Dendritic cell treated with granulocyte-macrophage colony-stimulating factor and Interleukin-4, amounts not matched to agents 40 ng/mL and 50 ng/mL, for 4 days (primary cell): Measurements from ENCODE around the gene SLC25A39.

Source experiments
- H3K27ac Mint-ChIP-seq: one replicate; pipeline ENCODE4 v1.8.0; 2022; ENCODE audit warnings: mild to moderate bottlenecking, mixed read lengths
- H3K27me3 Mint-ChIP-seq: one replicate; pipeline ENCODE4 v1.8.0; 2022; ENCODE audit warnings: mild to moderate bottlenecking, mixed read lengths
- H3K36me3 Mint-ChIP-seq: one replicate; pipeline ENCODE4 v1.8.0; 2022; ENCODE audit warnings: low read depth, mixed read lengths
- H3K4me1 Mint-ChIP-seq: one replicate; pipeline ENCODE4 v1.8.0; 2022; ENCODE audit warnings: low read depth, mixed read lengths
- H3K4me3 Mint-ChIP-seq: one replicate; pipeline ENCODE4 v1.8.0; 2022; ENCODE audit warnings: mild to moderate bottlenecking, moderate library complexity, mixed read lengths
- H3K9me3 Mint-ChIP-seq: one replicate; pipeline ENCODE4 v1.8.0; 2022; ENCODE audit warnings: mixed read lengths
- intact Hi-C: fragments of 100-400 bp; cut with micrococcal nuclease; formaldehyde crosslinking; loops from one replicate; pipeline ENCODE4 v1.15.0; 2022

The SLC25A39 gene

GRCh38 chr17:44308320-44308818 is 16.3 kb downstream of the SLC25A39 start, which contains the start of gene RUNDC3A:
Gene RUNDC3A (plus strand): TSS chr17:44308601. CDS start chr17:44308833, 232 bp downstream.
- H3K9me3 Mint-ChIP-seq, result no peaks in the 10 kb centered on the region

GRCh38 chr17:44307387-44308186 is 17.0 kb downstream of the SLC25A39 start:
- peaks cover 20% of the 10 kb centered on the region for H3K4me1 Mint-ChIP-seq
- H3K27me3 Mint-ChIP-seq, result peaks cover 79% of the 10 kb centered on the region
- no peaks in the 10 kb centered on the region for H3K9me3 Mint-ChIP-seq
- H3K36me3 Mint-ChIP-seq, result no peaks in the 10 kb centered on the region
- intact Hi-C loops, result no loop called here
- H3K4me3 Mint-ChIP-seq, result no peak overlapping the region
- no peak overlapping the region for H3K27ac Mint-ChIP-seq

More at GRCh38 chr17:44308320-44308818, 16.3 kb downstream of the SLC25A39 start, which contains the start of gene RUNDC3A:
- intact Hi-C loops, result no loop called here
- Mint-ChIP-seq H3K27ac (no peak within 1 kb of the TSS), H3K4me1 (peaks cover 20% of the 10 kb centered on the region), H3K27me3 (peaks cover 82% of the 10 kb centered on the region), H3K4me3 (peak within 1 kb of the TSS; percentile 47), H3K36me3 (no peaks in the 10 kb centered on the region)

GRCh38 chr17:44304651-44305050 is 20.0 kb downstream of the SLC25A39 start:
- H3K4me1 Mint-ChIP-seq, result peaks cover 21% of the 10 kb centered on the region
- no peaks in the 10 kb centered on the region for H3K36me3 Mint-ChIP-seq
- intact Hi-C loops, result no loop called here
- H3K27ac Mint-ChIP-seq, result no peak overlapping the region
- peaks cover 70% of the 10 kb centered on the region for H3K27me3 Mint-ChIP-seq
- H3K9me3 Mint-ChIP-seq, result no peaks in the 10 kb centered on the region
- H3K4me3 Mint-ChIP-seq, result no peak overlapping the region

DNA sequence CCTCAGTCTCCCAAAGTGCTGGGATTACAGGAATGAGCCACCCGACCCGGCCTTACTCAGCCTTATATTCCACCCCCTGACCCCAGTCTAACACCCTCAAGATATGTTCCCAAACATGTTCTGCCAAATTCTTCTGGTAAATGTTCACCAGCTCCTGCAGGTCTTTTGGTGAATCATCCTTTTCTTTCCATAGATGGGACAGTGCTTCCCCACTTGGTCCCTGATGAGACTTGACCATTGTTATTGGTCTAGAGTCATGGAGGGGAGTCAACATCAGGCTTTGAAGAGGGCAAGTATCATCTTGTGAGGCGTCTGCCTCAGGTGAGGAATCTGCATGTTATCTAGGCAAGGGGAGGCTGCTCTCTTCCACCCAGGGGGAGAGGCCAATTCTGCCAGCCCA is 26.6 kb downstream of the SLC25A39 start:
- Mint-ChIP-seq H3K36me3 (no peaks in the 10 kb centered on the region), H3K9me3 (no peaks in the 10 kb centered on the region), H3K27me3 (peaks cover 38% of the 10 kb centered on the region), H3K4me1 (peaks cover 5% of the 10 kb centered on the region), H3K4me3 (no peak overlapping the region), H3K27ac (no peak overlapping the region)
- intact Hi-C loops, result no loop called here

DNA sequence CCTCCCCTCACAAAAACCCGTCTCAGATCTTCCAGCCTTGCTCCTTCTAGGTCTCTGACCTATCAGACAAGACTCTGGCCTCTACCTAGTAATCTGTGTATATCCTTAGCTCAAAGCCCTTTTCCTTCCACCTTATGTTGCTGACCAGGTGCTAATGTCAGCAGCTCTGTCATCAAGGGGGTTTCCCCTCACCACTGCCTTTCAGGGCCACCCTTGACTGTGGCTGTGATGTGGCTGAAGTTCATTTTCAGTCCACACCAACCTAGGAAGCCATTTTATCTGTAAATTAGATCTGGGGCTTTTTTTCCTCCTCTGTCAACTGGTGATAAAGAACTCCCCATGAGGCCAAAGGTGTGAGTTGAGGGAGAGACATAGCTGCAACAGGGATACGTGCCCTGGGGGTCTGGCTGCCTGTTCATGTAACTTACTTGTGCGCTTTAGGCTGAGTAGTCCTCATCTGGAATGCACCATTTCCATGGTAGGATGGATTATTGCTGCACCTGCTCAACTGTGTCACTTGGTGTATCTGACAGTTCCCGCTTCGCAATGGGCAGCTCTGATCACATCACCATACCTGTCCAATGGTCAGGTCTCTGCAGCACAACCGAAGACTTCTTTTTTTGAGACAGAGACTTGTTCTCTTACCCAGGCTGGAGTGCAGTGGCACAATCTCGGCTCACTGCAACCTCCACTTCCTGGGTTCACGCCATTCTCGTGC is 31.0 kb downstream of the SLC25A39 start:
- no peak overlapping the region for H3K4me3 Mint-ChIP-seq
- peaks cover 39% of the 10 kb centered on the region for H3K27me3 Mint-ChIP-seq
- intact Hi-C loops, result no loop called here
- no peak overlapping the region for H3K27ac Mint-ChIP-seq
- no peaks in the 10 kb centered on the region for H3K36me3 Mint-ChIP-seq
- H3K4me1 Mint-ChIP-seq, result peaks cover 3% of the 10 kb centered on the region
- no peaks in the 10 kb centered on the region for H3K9me3 Mint-ChIP-seq

DNA sequence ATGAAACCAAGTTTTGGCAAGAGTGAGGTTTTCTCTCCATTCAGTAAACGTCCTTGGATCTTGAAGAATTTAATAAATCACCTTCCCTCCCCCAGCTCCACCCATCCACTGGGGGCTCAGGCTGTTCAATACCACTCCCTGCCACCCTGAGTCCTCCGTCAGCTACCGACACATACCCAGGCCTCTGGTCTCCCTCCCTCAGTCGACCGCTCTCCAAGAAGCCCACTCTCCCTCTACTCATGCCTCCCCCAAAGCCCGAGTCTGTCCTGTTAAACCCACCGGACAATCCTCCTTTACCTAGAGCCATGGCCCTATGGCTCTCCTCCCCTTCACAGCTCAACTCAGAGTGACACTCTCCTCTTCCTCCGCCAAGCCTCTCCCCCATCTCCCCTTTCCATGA is 37.0 kb downstream of the SLC25A39 start:
- Mint-ChIP-seq H3K27ac (peak overlapping the region; percentile 48), H3K9me3 (no peaks in the 10 kb centered on the region), H3K27me3 (peaks cover 38% of the 10 kb centered on the region), H3K4me1 (peaks cover 9% of the 10 kb centered on the region), H3K36me3 (no peaks in the 10 kb centered on the region), H3K4me3 (no peak overlapping the region)
- intact Hi-C loops, result no loop called here

- no peak overlapping the region for H3K4me3 Mint-ChIP-seq
- peaks cover 28% of the 10 kb centered on the region for H3K27me3 Mint-ChIP-seq
- H3K27ac Mint-ChIP-seq, result no peak overlapping the region
- H3K36me3 Mint-ChIP-seq, result no peaks in the 10 kb centered on the region
- H3K9me3 Mint-ChIP-seq, result no peaks in the 10 kb centered on the region
- peaks cover 29% of the 10 kb centered on the region for H3K4me1 Mint-ChIP-seq
- intact Hi-C loops, result no loop called here
Observed at GRCh38 chr17:44284024-44284400, 40.6 kb downstream of the SLC25A39 start.

DNA sequence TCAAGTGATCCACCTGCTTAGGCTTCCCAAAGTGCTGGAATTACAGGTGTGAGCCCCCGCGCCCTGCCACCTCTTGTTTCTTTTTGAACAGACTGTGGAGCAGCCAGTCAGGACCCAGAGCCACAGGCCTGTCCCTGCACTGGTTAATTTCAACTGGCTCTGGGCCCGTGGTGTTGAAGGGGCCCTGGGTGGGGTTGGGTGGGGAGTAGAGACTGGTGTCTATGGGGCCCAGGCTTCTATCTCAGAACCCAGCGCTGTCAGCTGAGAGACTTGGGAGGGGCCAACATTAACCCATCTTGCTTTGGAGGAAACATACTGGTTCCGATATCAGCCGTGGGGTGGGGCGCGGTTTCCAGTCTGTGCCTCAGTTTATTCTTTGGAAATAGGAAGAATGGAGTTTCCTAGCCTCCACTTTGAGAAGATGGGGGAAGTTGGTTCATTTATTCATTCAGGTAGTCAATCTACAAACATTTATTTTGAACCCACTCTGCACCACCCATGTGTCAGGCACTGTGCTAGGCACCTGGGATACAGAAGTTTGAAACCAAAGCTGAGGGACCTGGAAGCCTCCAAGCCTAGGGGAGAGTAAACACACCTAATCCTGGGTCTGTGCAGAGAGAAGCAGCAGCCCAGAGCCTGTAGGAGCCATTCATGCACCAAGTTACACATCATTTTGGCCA is 41.1 kb downstream of the SLC25A39 start:
- Mint-ChIP-seq H3K9me3 (no peaks in the 10 kb centered on the region), H3K27ac (no peak overlapping the region), H3K4me3 (no peak overlapping the region), H3K27me3 (peaks cover 25% of the 10 kb centered on the region), H3K36me3 (no peaks in the 10 kb centered on the region), H3K4me1 (peaks cover 29% of the 10 kb centered on the region)
- intact Hi-C loops, result no loop called here

DNA sequence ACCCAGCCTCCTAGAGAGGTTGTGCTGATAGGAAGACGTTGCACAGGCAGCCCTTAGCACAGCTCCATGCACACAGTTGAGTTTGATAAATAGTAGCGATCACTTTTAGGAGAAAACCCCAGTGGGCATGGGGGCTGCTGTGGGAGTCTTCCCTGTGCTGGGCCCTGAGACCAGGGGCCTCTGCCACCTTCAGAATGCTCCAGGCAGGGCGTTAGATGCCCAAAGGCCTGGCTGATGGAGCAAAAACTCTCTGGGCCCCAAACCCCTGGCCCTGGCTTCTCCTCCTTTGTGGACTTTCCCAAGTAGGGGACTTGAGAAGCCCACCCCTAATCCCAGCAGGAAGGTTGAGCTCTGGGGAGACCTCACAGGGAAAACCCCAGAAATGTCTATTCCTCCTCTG is 42.4 kb downstream of the SLC25A39 start:
- intact Hi-C loops, result no loop called here
- Mint-ChIP-seq H3K27ac (no peak overlapping the region), H3K36me3 (no peaks in the 10 kb centered on the region)

GRCh38 chr17:44281570-44281969 is 43.1 kb downstream of the SLC25A39 start:
- intact Hi-C loops, result no loop called here
- H3K27me3 Mint-ChIP-seq, result peaks cover 20% of the 10 kb centered on the region
- H3K4me1 Mint-ChIP-seq, result peaks cover 30% of the 10 kb centered on the region
- no peak overlapping the region for H3K27ac Mint-ChIP-seq
- H3K36me3 Mint-ChIP-seq, result no peaks in the 10 kb centered on the region
- H3K9me3 Mint-ChIP-seq, result no peaks in the 10 kb centered on the region
- no peak overlapping the region for H3K4me3 Mint-ChIP-seq

More for the DNA sequence above, 42.4 kb downstream of the SLC25A39 start:
- Mint-ChIP-seq H3K4me3 (no peak overlapping the region), H3K27me3 (peaks cover 18% of the 10 kb centered on the region), H3K9me3 (no peaks in the 10 kb centered on the region), H3K4me1 (peaks cover 30% of the 10 kb centered on the region)

GRCh38 chr17:44280392-44280937 is 44.2 kb downstream of the SLC25A39 start:
- peaks cover 30% of the 10 kb centered on the region for H3K4me1 Mint-ChIP-seq
- peak overlapping the region; percentile 86 for H3K27ac Mint-ChIP-seq
- H3K9me3 Mint-ChIP-seq, result no peaks in the 10 kb centered on the region
- no peaks in the 10 kb centered on the region for H3K36me3 Mint-ChIP-seq
- peak overlapping the region; percentile 32 for H3K4me3 Mint-ChIP-seq
- peaks cover 17% of the 10 kb centered on the region for H3K27me3 Mint-ChIP-seq
- intact Hi-C loops, result no loop called here

DNA sequence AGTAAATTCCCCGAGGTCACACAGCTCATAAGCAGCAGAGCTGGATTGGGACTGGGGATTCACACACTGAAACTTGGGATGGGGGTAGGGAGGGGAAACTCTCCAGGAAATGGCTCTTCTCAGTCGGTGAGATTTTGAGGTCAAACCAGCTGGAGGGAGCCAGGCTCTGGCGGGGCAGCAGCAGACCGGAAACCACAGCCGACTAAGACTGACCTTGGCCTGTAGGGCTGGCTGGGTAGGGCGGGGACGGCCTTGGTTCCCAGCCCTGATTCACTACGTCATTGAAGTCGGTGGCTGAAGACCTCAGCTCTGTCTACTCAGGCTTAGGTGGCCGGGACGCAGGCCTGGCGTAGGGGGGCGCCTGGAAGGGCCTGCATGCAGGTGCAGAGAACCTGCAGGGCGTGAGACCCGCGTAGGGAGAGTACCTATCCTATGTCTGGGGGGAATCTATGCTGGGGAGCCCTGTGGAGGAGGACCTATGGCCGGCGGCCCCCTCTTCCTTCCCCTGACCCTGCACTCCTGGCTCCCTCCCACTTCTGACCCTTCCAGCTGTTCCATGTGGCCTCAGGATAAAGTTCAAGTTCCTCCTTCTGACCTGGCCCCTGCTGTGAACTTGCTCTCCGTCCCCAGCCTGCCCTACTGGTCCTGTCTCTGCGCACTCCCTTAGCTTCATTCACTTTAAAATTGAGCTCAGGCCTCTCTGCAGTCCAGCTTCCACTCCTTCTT is 44.8 kb downstream of the SLC25A39 start:
- Mint-ChIP-seq H3K4me1 (peaks cover 30% of the 10 kb centered on the region), H3K36me3 (no peaks in the 10 kb centered on the region), H3K27me3 (peaks cover 20% of the 10 kb centered on the region), H3K4me3 (peak overlapping the region; percentile 32), H3K9me3 (no peaks in the 10 kb centered on the region), H3K27ac (peak overlapping the region; percentile 86)
- intact Hi-C loops, result loop anchor here (5.0 to 10.0 kb wide), 2 partner anchors 45 to 58 kb away; partner anchors contain the start of gene SLC25A39

- peak overlapping the region; percentile 86 for H3K27ac Mint-ChIP-seq
Observed at GRCh38 chr17:44279346-44279665, 45.3 kb downstream of the SLC25A39 start.

More at GRCh38 chr17:44279346-44279665, 45.3 kb downstream of the SLC25A39 start:
- peak overlapping the region; percentile 13 for H3K4me3 Mint-ChIP-seq
- H3K27me3 Mint-ChIP-seq, result peaks cover 20% of the 10 kb centered on the region
- no peaks in the 10 kb centered on the region for H3K9me3 Mint-ChIP-seq
- no peaks in the 10 kb centered on the region for H3K36me3 Mint-ChIP-seq
- H3K4me1 Mint-ChIP-seq, result peaks cover 30% of the 10 kb centered on the region
- intact Hi-C loops, result loop anchor here (5.0 to 10.0 kb wide), 2 partner anchors 45 to 57 kb away; partner anchors contain the start of gene SLC25A39
